ENCODE measurements around the gene LRRK2. TPM values are rescaled to one million over a fixed set of nuclear protein-coding genes. Genes with fewer than 3 reads are reported as not detected.

LRRK2 gene
- total and polyA plus RNA-seq, 4 donors, result 1.5 to 11.5 (median 4.9) TPM

DNA sequence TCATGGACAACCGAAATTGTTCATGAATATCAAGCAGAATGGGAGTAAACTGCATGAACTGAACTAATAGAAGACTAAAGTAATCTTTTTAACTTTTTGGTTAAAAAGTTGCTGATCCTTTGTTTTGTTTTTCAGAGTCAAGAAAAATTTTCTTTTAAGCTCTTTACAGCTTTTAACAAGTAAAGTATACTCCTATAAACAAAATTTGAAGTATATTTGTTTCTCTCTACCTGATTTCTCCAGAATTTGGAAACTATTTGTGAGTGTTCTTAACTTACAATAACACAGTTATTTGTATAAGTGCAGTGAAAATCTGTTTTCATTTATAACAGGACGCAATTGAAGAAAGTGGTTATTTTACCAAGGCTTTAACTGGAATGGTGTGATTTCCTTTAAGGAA, 12.2 kb upstream of the LRRK2 start:
- TF ChIP-seq ATF3 (IDR thresholded peaks at IDR 0.05) (no peak), FOXA1 (IDR thresholded peaks at IDR 0.05) (no peak)
- WGBS, result 94% methylated on average over 2 of the region's 2 CpGs
- Histone ChIP-seq H3K36me3 (ENCODE audit: control insufficient read depth in 4 of 4, insufficient read depth in 3 of 4, low read depth in 1 of 4, low read length in 3 of 4) (no peaks in the 10 kb centered on the region), H3K27ac (ENCODE audit: low read depth in 1 of 2, low read length in 2 of 2) (no peak overlapping the region), H3K4me1 (ENCODE audit: control insufficient read depth in 4 of 4, insufficient read depth in 4 of 4, low read length in 3 of 4) (no peaks in the 10 kb centered on the region), H3K9me3 (ENCODE audit: control insufficient read depth in 4 of 4, low read length in 3 of 4) (no peaks in the 10 kb centered on the region), H3K27me3 (ENCODE audit: control insufficient read depth in 4 of 4, insufficient read depth in 4 of 4, low read length in 3 of 4) (no peaks in the 10 kb centered on the region), H3K9ac (ENCODE audit: low read depth in 1 of 2, low read length in 2 of 2) (no peak overlapping the region), H3K4me3 (ENCODE audit: low read depth in 1 of 3, low read length in 3 of 3) (no peak overlapping the region)
- DNase-seq (ENCODE audit: low spot score), result no peak

DNA sequence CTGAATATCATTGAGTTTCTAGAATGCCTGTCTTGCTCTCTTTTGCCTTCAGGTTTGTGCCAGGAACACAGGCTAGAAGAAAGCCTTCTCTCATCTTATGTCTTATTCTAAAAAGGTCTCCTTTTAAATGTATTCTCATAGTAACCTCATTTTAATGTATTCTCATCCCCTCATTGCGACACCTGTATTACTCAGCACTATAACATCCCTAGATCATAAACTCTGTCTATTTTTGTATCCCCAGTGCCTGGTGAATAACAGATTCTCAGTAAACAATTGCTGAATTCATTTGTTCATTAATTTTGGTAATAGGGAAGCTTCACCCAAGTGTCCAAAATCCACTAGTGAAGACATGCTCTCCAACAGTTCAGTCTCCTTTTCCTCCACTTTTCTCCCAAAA, 8.8 kb upstream of the LRRK2 start:
- Histone ChIP-seq H3K4me1 (ENCODE audit: control insufficient read depth in 4 of 4, insufficient read depth in 4 of 4, low read length in 3 of 4) (no peaks in the 10 kb centered on the region), H3K9me3 (ENCODE audit: control insufficient read depth in 4 of 4, low read length in 3 of 4) (no peaks in the 10 kb centered on the region), H3K27ac (ENCODE audit: low read depth in 1 of 2, low read length in 2 of 2) (no peak overlapping the region), H3K9ac (ENCODE audit: low read depth in 1 of 2, low read length in 2 of 2) (no peak overlapping the region), H3K27me3 (ENCODE audit: control insufficient read depth in 4 of 4, insufficient read depth in 4 of 4, low read length in 3 of 4) (no peaks in the 10 kb centered on the region), H3K36me3 (ENCODE audit: control insufficient read depth in 4 of 4, insufficient read depth in 3 of 4, low read depth in 1 of 4, low read length in 3 of 4) (no peaks in the 10 kb centered on the region), H3K4me3 (ENCODE audit: low read depth in 1 of 3, low read length in 3 of 3) (no peak overlapping the region)
- DNase-seq (ENCODE audit: low spot score), result no peak
- TF ChIP-seq HNF4G (IDR thresholded peaks at IDR 0.05) (no peak), ATF3 (IDR thresholded peaks at IDR 0.05) (no peak), SP1 (IDR thresholded peaks at IDR 0.05) (no peak), JUND (IDR thresholded peaks at IDR 0.05) (no peak), ZBTB33 (IDR thresholded peaks at IDR 0.05) (no peak), CTCF (IDR thresholded peaks at IDR 0.05; ENCODE audit: low read depth, low read length, missing input control) (no peak), NR2F2 (IDR thresholded peaks at IDR 0.05) (no peak), RXRA (IDR thresholded peaks at IDR 0.05) (no peak)
- WGBS, result 96% methylated on average over 1 of the region's 1 CpG

DNA sequence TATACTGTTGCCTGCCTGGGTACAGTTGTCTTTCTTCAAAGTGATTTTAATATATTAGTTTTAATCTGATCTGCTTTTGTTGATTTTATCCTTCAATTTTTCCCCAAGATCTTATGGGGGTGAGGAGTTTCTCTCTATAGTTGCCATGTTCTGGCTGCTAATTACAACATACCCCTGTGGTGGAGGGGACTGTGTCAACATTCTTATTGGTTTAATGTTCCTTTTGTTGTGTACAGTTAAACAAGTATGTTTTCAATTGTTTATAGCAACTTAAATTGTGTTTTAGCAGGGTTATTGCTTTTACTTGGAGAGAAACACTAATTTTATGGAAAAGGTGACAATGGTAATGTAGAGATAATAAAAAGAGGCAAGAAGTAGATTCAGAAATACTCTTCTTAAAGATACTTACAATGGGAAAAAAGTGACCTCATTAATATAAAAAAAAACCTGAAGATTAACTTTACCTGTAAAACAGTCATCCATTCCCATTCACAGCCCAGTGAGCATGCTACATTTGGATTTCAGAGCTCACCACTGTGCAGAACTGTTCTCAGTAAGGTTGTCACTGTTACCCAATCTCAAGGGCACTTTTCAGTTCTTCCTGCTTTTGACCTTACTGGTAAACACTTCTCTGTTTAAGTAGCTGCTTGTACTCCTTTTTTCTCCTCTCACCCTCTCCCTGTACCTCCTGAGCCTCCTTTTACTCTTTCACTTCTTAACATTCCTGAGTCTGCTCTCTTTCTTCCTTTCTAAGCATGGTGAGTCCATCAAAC, 8.1 kb upstream of the LRRK2 start:
- Histone ChIP-seq H3K4me1 (ENCODE audit: control insufficient read depth in 4 of 4, insufficient read depth in 4 of 4, low read length in 3 of 4) (no peaks in the 10 kb centered on the region), H3K9me3 (ENCODE audit: control insufficient read depth in 4 of 4, low read length in 3 of 4) (no peaks in the 10 kb centered on the region), H3K27me3 (ENCODE audit: control insufficient read depth in 4 of 4, insufficient read depth in 4 of 4, low read length in 3 of 4) (no peaks in the 10 kb centered on the region), H3K4me3 (ENCODE audit: low read depth in 1 of 3, low read length in 3 of 3) (no peak overlapping the region), H3K27ac (ENCODE audit: low read depth in 1 of 2, low read length in 2 of 2) (no peak overlapping the region), H3K36me3 (ENCODE audit: control insufficient read depth in 4 of 4, insufficient read depth in 3 of 4, low read depth in 1 of 4, low read length in 3 of 4) (no peaks in the 10 kb centered on the region), H3K9ac (ENCODE audit: low read depth in 1 of 2, low read length in 2 of 2) (no peak overlapping the region)
- DNase-seq (ENCODE audit: low spot score), result no peak
- no peak for TF ChIP-seq NR2F2 (IDR thresholded peaks at IDR 0.05)
- TF ChIP-seq JUND (IDR thresholded peaks at IDR 0.05), result no peak

Measured in liver (tissue), 9 donors.